HEK293 (cell line): Measurements from ENCODE around the gene APBB2.

Experiments used
- OVOL3 ChIP-seq: fragments of 450-650 bp; formaldehyde crosslinking; IDR thresholded peaks from 2 replicates; pipeline ENCODE4 v1.5.1; 2016; ENCODE audit warnings: missing biosample characterization, missing genetic modification characterization
- SP7 ChIP-seq: fragments of 450-650 bp; formaldehyde crosslinking; IDR thresholded peaks from 2 replicates; pipeline ENCODE4 v1.5.1; 2016; ENCODE audit warnings: missing biosample characterization, missing genetic modification characterization
- ZBTB48 ChIP-seq: fragments of 450-650 bp; formaldehyde crosslinking; IDR thresholded peaks from 2 replicates; pipeline ENCODE4 v1.5.1; 2016; ENCODE audit warnings: missing biosample characterization, missing genetic modification characterization
- ZEB2 ChIP-seq: fragments of 450-650 bp; formaldehyde crosslinking; IDR thresholded peaks from 2 replicates; pipeline ENCODE4 v1.5.1; 2016; ENCODE audit warnings: missing biosample characterization, missing genetic modification characterization
- ZFP41 ChIP-seq: fragments of 450-650 bp; formaldehyde crosslinking; IDR thresholded peaks from 2 replicates; pipeline ENCODE4 v1.5.1; 2016; ENCODE audit warnings: missing biosample characterization, missing genetic modification characterization, borderline replicate concordance
- ZNF10 ChIP-seq: fragments of 450-650 bp; formaldehyde crosslinking; IDR thresholded peaks from 2 replicates; pipeline ENCODE4 v1.5.1; 2017; ENCODE audit warnings: missing biosample characterization, missing genetic modification characterization
- ZNF132 ChIP-seq: fragments of 450-650 bp; formaldehyde crosslinking; IDR thresholded peaks from 2 replicates; pipeline ENCODE4 v1.5.1; 2017; ENCODE audit warnings: missing biosample characterization, missing genetic modification characterization, borderline replicate concordance
- ZNF169 ChIP-seq: fragments of 450-650 bp; formaldehyde crosslinking; IDR thresholded peaks from 2 replicates; pipeline ENCODE4 v1.5.1; 2016; ENCODE audit warnings: missing biosample characterization, missing genetic modification characterization
- ZNF211 ChIP-seq: fragments of 450-650 bp; formaldehyde crosslinking; IDR thresholded peaks from 2 replicates; pipeline ENCODE4 v1.5.1; 2016; ENCODE audit warnings: low read depth, missing biosample characterization, missing genetic modification characterization
- ZNF221 ChIP-seq: fragments of 450-650 bp; formaldehyde crosslinking; IDR thresholded peaks from 2 replicates; pipeline ENCODE4 v1.5.1; 2017; ENCODE audit warnings: missing biosample characterization, missing genetic modification characterization, borderline replicate concordance
- ZNF335 ChIP-seq: fragments of 450-650 bp; formaldehyde crosslinking; conservative IDR thresholded peaks from 2 replicates; pipeline ENCODE4 v1.5.1; 2016; ENCODE audit warnings: missing biosample characterization, missing genetic modification characterization
- ZNF394 ChIP-seq: fragments of 450-650 bp; formaldehyde crosslinking; IDR thresholded peaks from 2 replicates; pipeline ENCODE4 v1.5.1; 2016; ENCODE audit warnings: missing biosample characterization, missing genetic modification characterization, mild to moderate bottlenecking, moderate library complexity, borderline replicate concordance
- ZNF433 ChIP-seq: fragments of 450-650 bp; formaldehyde crosslinking; IDR thresholded peaks from 2 replicates; pipeline ENCODE4 v1.5.1; 2016; ENCODE audit warnings: missing biosample characterization, missing genetic modification characterization, low read depth
- ZNF571 ChIP-seq: fragments of 450-650 bp; formaldehyde crosslinking; IDR thresholded peaks from 2 replicates; pipeline ENCODE4 v1.5.0; 2017; ENCODE audit warnings: missing biosample characterization, missing genetic modification characterization
- ZNF585B ChIP-seq: fragments of 450-650 bp; formaldehyde crosslinking; IDR thresholded peaks from 2 replicates; pipeline ENCODE4 v1.5.1; 2016; ENCODE audit warnings: missing biosample characterization, missing genetic modification characterization
- ZNF624 ChIP-seq: fragments of 450-650 bp; formaldehyde crosslinking; IDR thresholded peaks from 2 replicates; pipeline ENCODE4 v1.5.1; 2017; ENCODE audit warnings: missing biosample characterization, missing genetic modification characterization
- ZNF660 ChIP-seq: fragments of 450-650 bp; IDR thresholded peaks from 2 replicates; pipeline ENCODE4 v1.5.1; 2018; ENCODE audit warnings: missing biosample characterization, mild to moderate bottlenecking, missing genetic modification characterization
- ZNF707 ChIP-seq: fragments of 450-650 bp; formaldehyde crosslinking; IDR thresholded peaks from 2 replicates; pipeline ENCODE4 v1.5.1; 2016; ENCODE audit warnings: missing biosample characterization, missing genetic modification characterization
- ZNF776 ChIP-seq: fragments of 450-650 bp; formaldehyde crosslinking; IDR thresholded peaks from 2 replicates; pipeline ENCODE4 v1.5.0; 2017; ENCODE audit warnings: missing biosample characterization, missing genetic modification characterization, borderline replicate concordance
- TF ChIP-seq, protein P1 (sequence below): fragments of 450-650 bp; formaldehyde crosslinking; IDR thresholded peaks from 2 replicates; pipeline ENCODE4 v1.5.1; 2017; ENCODE audit warnings: missing biosample characterization, missing genetic modification characterization
- TF ChIP-seq, protein P2 (sequence below): fragments of 450-650 bp; formaldehyde crosslinking; IDR thresholded peaks from 2 replicates; pipeline ENCODE4 v1.5.1; 2016; ENCODE audit warnings: missing biosample characterization, missing genetic modification characterization
- TF ChIP-seq, protein P3 (sequence below): fragments of 450-650 bp; formaldehyde crosslinking; IDR thresholded peaks from 2 replicates; pipeline ENCODE4 v1.5.1; 2016; ENCODE audit warnings: missing biosample characterization, missing genetic modification characterization
- TF ChIP-seq, protein P4 (sequence below): fragments of 450-650 bp; formaldehyde crosslinking; IDR thresholded peaks from 2 replicates; pipeline ENCODE4 v1.5.1; 2016; ENCODE audit warnings: missing biosample characterization, missing genetic modification characterization
- TF ChIP-seq, protein P5 (sequence below): sonication (generic); formaldehyde crosslinking; IDR thresholded peaks from 2 replicates; pipeline ENCODE4 v1.8.1; 2022; ENCODE audit warnings: mild to moderate bottlenecking, moderate library complexity, missing genetic modification reagents
- TF ChIP-seq, protein P6 (sequence below): fragments of 450-650 bp; formaldehyde crosslinking; optimal IDR thresholded peaks from 2 replicates; pipeline ENCODE3; 2016; ENCODE audit warnings: missing biosample characterization, mild to moderate bottlenecking, missing genetic modification characterization
- TF ChIP-seq, protein P7 (sequence below): fragments of 450-650 bp; formaldehyde crosslinking; IDR thresholded peaks from 2 replicates; pipeline ENCODE4 v1.5.1; 2016; ENCODE audit warnings: missing biosample characterization, missing genetic modification characterization, low read depth

APBB2 gene

DNA sequence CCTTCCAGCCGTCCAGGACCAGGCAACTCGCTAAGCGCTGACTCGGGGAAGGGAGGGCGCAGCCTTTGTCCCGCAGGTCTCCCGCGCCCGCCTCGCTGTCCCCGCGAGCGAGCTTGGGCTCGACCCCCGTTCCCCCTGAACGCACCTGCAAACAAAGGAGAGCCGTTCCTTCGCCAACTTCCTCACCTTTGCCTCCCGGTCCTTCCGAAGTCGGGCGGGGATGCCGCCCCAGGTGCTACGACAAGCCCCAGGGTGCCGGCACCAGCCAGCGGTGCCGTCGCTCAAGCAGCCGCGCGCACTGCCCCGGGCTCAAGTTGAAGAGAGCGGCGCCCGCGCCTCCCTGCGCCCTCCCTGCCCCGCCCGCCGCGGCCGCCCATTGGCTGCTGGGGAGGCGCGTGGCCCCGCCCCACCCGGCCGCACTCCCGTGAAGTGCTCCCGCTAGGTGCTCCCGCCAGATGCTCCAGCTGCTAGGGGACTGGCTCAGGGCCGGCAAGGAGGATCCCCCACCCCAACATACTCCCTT is 357.4 kb downstream of the APBB2 start (continued):
- TF ChIP-seq, protein P1, sequence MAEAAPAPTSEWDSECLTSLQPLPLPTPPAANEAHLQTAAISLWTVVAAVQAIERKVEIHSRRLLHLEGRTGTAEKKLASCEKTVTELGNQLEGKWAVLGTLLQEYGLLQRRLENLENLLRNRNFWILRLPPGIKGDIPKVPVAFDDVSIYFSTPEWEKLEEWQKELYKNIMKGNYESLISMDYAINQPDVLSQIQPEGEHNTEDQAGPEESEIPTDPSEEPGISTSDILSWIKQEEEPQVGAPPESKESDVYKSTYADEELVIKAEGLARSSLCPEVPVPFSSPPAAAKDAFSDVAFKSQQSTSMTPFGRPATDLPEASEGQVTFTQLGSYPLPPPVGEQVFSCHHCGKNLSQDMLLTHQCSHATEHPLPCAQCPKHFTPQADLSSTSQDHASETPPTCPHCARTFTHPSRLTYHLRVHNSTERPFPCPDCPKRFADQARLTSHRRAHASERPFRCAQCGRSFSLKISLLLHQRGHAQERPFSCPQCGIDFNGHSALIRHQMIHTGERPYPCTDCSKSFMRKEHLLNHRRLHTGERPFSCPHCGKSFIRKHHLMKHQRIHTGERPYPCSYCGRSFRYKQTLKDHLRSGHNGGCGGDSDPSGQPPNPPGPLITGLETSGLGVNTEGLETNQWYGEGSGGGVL (tag by site-specific recombination) = no peak
- TF ChIP-seq OVOL3 (tag by site-specific recombination) (no peak), ZNF660 (tag by site-specific recombination) (0 out of 2 replicates have a peak, but pooled peaks have one; percentile 38), ZNF335 (peak; percentile 81), ZNF707 (tag by site-specific recombination) (no peak), ZNF571 (tag by site-specific recombination) (no peak), ZNF776 (tag by site-specific recombination) (no peak), ZEB2 (tag by site-specific recombination) (0 out of 2 replicates have a peak, but pooled peaks have one; percentile 48), ZNF585B (tag by site-specific recombination) (no peak), ZNF221 (no peak), ZNF169 (no peak), ZNF211 (tag by site-specific recombination) (no peak), SP7 (tag by site-specific recombination) (peak; percentile 34; the same call in 1 of the 2 replicates), ZFP41 (tag by site-specific recombination) (no peak), ZNF394 (tag by site-specific recombination) (peak; percentile 50; the same call in 1 of the 2 replicates), ZBTB48 (tag by site-specific recombination) (no peak), ZNF624 (tag by site-specific recombination) (no peak), ZNF132 (tag by site-specific recombination) (no peak), ZNF10 (tag by site-specific recombination) (0 out of 2 replicates have a peak, but pooled peaks have one; percentile 31), ZNF433 (tag by site-specific recombination) (no peak)
- TF ChIP-seq, protein P2, sequence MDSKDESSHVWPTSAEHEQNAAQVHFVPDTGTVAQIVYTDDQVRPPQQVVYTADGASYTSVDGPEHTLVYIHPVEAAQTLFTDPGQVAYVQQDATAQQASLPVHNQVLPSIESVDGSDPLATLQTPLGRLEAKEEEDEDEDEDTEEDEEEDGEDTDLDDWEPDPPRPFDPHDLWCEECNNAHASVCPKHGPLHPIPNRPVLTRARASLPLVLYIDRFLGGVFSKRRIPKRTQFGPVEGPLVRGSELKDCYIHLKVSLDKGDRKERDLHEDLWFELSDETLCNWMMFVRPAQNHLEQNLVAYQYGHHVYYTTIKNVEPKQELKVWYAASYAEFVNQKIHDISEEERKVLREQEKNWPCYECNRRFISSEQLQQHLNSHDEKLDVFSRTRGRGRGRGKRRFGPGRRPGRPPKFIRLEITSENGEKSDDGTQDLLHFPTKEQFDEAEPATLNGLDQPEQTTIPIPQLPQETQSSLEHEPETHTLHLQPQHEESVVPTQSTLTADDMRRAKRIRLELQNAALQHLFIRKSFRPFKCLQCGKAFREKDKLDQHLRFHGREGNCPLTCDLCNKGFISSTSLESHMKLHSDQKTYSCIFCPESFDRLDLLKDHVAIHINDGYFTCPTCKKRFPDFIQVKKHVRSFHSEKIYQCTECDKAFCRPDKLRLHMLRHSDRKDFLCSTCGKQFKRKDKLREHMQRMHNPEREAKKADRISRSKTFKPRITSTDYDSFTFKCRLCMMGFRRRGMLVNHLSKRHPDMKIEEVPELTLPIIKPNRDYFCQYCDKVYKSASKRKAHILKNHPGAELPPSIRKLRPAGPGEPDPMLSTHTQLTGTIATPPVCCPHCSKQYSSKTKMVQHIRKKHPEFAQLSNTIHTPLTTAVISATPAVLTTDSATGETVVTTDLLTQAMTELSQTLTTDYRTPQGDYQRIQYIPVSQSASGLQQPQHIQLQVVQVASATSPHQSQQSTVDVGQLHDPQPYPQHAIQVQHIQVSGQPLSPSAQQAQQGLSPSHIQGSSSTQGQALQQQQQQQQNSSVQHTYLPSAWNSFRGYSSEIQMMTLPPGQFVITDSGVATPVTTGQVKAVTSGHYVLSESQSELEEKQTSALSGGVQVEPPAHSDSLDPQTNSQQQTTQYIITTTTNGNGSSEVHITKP = peak; percentile 27; the same call in 1 of the 2 replicates
- TF ChIP-seq, protein P3, sequence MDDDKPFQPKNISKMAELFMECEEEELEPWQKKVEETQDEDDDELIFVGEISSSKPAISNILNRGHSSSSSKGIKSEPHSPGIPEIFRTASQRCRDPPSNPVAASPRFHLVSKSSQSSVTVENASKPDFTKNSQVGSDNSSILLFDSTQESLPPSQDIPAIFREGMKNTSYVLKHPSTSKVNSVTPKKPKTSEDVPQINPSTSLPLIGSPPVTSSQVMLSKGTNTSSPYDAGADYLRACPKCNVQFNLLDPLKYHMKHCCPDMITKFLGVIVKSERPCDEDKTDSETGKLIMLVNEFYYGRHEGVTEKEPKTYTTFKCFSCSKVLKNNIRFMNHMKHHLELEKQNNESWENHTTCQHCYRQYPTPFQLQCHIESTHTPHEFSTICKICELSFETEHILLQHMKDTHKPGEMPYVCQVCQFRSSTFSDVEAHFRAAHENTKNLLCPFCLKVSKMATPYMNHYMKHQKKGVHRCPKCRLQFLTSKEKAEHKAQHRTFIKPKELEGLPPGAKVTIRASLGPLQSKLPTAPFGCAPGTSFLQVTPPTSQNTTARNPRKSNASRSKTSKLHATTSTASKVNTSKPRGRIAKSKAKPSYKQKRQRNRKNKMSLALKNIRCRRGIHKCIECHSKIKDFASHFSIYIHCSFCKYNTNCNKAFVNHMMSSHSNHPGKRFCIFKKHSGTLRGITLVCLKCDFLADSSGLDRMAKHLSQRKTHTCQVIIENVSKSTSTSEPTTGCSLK (tag by site-specific recombination) = no peak
- TF ChIP-seq, protein P4, sequence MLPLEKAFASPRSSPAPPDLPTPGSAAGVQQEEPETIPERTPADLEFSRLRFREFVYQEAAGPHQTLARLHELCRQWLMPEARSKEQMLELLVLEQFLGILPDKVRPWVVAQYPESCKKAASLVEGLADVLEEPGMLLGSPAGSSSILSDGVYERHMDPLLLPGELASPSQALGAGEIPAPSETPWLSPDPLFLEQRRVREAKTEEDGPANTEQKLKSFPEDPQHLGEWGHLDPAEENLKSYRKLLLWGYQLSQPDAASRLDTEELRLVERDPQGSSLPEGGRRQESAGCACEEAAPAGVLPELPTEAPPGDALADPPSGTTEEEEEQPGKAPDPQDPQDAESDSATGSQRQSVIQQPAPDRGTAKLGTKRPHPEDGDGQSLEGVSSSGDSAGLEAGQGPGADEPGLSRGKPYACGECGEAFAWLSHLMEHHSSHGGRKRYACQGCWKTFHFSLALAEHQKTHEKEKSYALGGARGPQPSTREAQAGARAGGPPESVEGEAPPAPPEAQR (tag by site-specific recombination) = no peak
- TF ChIP-seq, protein P5, sequence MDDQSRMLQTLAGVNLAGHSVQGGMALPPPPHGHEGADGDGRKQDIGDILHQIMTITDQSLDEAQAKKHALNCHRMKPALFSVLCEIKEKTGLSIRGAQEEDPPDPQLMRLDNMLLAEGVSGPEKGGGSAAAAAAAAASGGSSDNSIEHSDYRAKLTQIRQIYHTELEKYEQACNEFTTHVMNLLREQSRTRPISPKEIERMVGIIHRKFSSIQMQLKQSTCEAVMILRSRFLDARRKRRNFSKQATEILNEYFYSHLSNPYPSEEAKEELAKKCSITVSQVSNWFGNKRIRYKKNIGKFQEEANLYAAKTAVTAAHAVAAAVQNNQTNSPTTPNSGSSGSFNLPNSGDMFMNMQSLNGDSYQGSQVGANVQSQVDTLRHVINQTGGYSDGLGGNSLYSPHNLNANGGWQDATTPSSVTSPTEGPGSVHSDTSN = peak; percentile 81
- TF ChIP-seq, protein P6, sequence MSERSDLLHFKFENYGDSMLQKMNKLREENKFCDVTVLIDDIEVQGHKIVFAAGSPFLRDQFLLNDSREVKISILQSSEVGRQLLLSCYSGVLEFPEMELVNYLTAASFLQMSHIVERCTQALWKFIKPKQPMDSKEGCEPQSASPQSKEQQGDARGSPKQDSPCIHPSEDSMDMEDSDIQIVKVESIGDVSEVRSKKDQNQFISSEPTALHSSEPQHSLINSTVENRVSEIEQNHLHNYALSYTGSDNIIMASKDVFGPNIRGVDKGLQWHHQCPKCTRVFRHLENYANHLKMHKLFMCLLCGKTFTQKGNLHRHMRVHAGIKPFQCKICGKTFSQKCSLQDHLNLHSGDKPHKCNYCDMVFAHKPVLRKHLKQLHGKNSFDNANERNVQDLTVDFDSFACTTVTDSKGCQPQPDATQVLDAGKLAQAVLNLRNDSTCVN (tag by site-specific recombination) = peak; percentile 90
- TF ChIP-seq, protein P7, sequence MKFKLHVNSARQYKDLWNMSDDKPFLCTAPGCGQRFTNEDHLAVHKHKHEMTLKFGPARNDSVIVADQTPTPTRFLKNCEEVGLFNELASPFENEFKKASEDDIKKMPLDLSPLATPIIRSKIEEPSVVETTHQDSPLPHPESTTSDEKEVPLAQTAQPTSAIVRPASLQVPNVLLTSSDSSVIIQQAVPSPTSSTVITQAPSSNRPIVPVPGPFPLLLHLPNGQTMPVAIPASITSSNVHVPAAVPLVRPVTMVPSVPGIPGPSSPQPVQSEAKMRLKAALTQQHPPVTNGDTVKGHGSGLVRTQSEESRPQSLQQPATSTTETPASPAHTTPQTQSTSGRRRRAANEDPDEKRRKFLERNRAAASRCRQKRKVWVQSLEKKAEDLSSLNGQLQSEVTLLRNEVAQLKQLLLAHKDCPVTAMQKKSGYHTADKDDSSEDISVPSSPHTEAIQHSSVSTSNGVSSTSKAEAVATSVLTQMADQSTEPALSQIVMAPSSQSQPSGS (tag by site-specific recombination) = no peak
